Astrocyte (in vitro differentiated cells and primary cell): Measurements from ENCODE around the gene GPR15LG. TPM values are rescaled to one million over a fixed set of nuclear protein-coding genes. Genes with fewer than 3 reads are reported as not detected.

Experiments used
- DNase-seq: peaks from one replicate; pipeline ENCODE4 v3.0.0-alpha.2; 2010; ENCODE audit warnings: low read depth
- FAIRE-seq: peaks from 2 replicates; lab custom pipeline; 2011; peaks lifted over from hg19 to GRCh38; lab: Jason Lieb, UNC
- H2AFZ ChIP-seq: 2 replicates; pipeline ENCODE4 v1.6.0; 2012; ENCODE audit warnings: low read depth, low read length, inconsistent platforms
- H3K27ac ChIP-seq: 2 replicates; pipeline ENCODE4 v1.5.1; 2011; ENCODE audit warnings: low read depth, low read length, inconsistent platforms
- H3K27me3 ChIP-seq: 2 replicates; pipeline ENCODE4 v1.6.0; 2011; ENCODE audit warnings: low read length, inconsistent platforms; ENCODE audit not compliant: insufficient read depth
- H3K36me3 ChIP-seq: 2 replicates; pipeline ENCODE4 v1.5.1; 2011; ENCODE audit warnings: low read length, inconsistent platforms; ENCODE audit not compliant: insufficient read depth
- H3K4me1 ChIP-seq: 2 replicates; pipeline ENCODE4 v1.5.1; 2011; ENCODE audit warnings: low read length, inconsistent platforms; ENCODE audit not compliant: insufficient read depth
- H3K4me2 ChIP-seq: 2 replicates; pipeline ENCODE4 v1.6.0; 2012; ENCODE audit warnings: low read length, inconsistent platforms
- H3K4me3 ChIP-seq: 2 replicates; pipeline ENCODE4 v1.5.1; 2011; ENCODE audit warnings: low read depth, mild to moderate bottlenecking, low read length, inconsistent platforms; ENCODE audit not compliant: insufficient read depth
- H3K79me2 ChIP-seq: 2 replicates; pipeline ENCODE4 v1.6.0; 2012; ENCODE audit warnings: mild to moderate bottlenecking, low read length, inconsistent platforms; ENCODE audit not compliant: insufficient read depth
- H3K9ac ChIP-seq: 2 replicates; pipeline ENCODE4 v1.6.0; 2012; ENCODE audit warnings: mild to moderate bottlenecking, low read length, inconsistent platforms
- H3K9me3 ChIP-seq: 2 replicates; pipeline ENCODE4 v1.5.1; 2012; ENCODE audit warnings: low read depth, mild to moderate bottlenecking, low read length, inconsistent platforms; ENCODE audit not compliant: insufficient read depth
- H4K20me1 ChIP-seq: 2 replicates; pipeline ENCODE4 v1.6.0; 2012; ENCODE audit warnings: low read length, inconsistent platforms; ENCODE audit not compliant: insufficient read depth
- H3K27ac Mint-ChIP-seq: one replicate; pipeline ENCODE4 v1.8.0; 2021; ENCODE audit warnings: mild to moderate bottlenecking, mixed read lengths; ENCODE audit not compliant: unreplicated experiment
- H3K27me3 Mint-ChIP-seq: one replicate; pipeline ENCODE4 v1.8.0; 2021; ENCODE audit warnings: low read depth, mixed read lengths; ENCODE audit not compliant: unreplicated experiment
- H3K36me3 Mint-ChIP-seq: one replicate; pipeline ENCODE4 v1.8.0; 2021; ENCODE audit warnings: low read depth, mixed read lengths; ENCODE audit not compliant: unreplicated experiment
- H3K4me1 Mint-ChIP-seq: one replicate; pipeline ENCODE4 v1.8.0; 2021; ENCODE audit warnings: low read depth, mixed read lengths; ENCODE audit not compliant: unreplicated experiment
- H3K4me3 Mint-ChIP-seq: one replicate; pipeline ENCODE4 v1.8.0; 2021; ENCODE audit warnings: mild to moderate bottlenecking, moderate library complexity, mixed read lengths; ENCODE audit not compliant: unreplicated experiment
- H3K9me3 Mint-ChIP-seq: one replicate; pipeline ENCODE4 v1.8.0; 2021; ENCODE audit warnings: mild to moderate bottlenecking, mixed read lengths; ENCODE audit not compliant: unreplicated experiment
- CTCF ChIP-seq: IDR thresholded peaks from 2 replicates; pipeline ENCODE4 v1.5.1; 2011; ENCODE audit warnings: low read depth, mild to moderate bottlenecking, inconsistent platforms, low read length, moderate library complexity; ENCODE audit not compliant: insufficient read depth
- EZH2 ChIP-seq: IDR thresholded peaks from 2 replicates; pipeline ENCODE4 v1.6.1; 2012; ENCODE audit warnings: mild to moderate bottlenecking, low read length, inconsistent platforms; ENCODE audit not compliant: insufficient read depth
- total RNA-seq: library from RNA; stranded (reverse); gene quantifications from 2 replicates; pipeline ENCODE4 v1.2.1, GENCODE V29; 2021

GPR15LG gene
- total RNA-seq, 1 donor from 2014 or later, result not detected

GRCh38 chr10:84195044-84195830 lies 21.6 kb downstream of the GPR15LG start:
- Histone ChIP-seq H3K27ac (no peak overlapping the region), H3K4me2 (peak overlapping the region; percentile 80), H2AFZ (no peak overlapping the region), H3K36me3 (no peaks in the 10 kb centered on the region), H3K27me3 (peaks cover 26% of the 10 kb centered on the region), H3K9me3 (no peaks in the 10 kb centered on the region), H3K4me1 (no peaks in the 10 kb centered on the region), H3K4me3 (no peak overlapping the region), H3K79me2 (no peaks in the 10 kb centered on the region), H3K9ac (no peak overlapping the region), H4K20me1 (no peaks in the 10 kb centered on the region)
- H3K27ac Mint-ChIP-seq, result no peak overlapping the region
- no peaks in the 10 kb centered on the region for H3K9me3 Mint-ChIP-seq
- DNase-seq, result no peak
- H3K4me3 Mint-ChIP-seq, result peak overlapping the region; percentile 27
- H3K36me3 Mint-ChIP-seq, result peaks cover 3% of the 10 kb centered on the region
- FAIRE-seq, result no peak
- TF ChIP-seq CTCF (no peak), EZH2 (no peak)
- no peaks in the 10 kb centered on the region for H3K4me1 Mint-ChIP-seq
- H3K27me3 Mint-ChIP-seq, result peaks cover 79% of the 10 kb centered on the region

GRCh38 chr10:84196083-84196482 lies 22.5 kb downstream of the GPR15LG start:
- Histone ChIP-seq H3K4me3 (no peak overlapping the region), H3K27me3 (peaks cover 26% of the 10 kb centered on the region), H2AFZ (no peak overlapping the region), H3K9ac (no peak overlapping the region), H3K27ac (no peak overlapping the region), H3K4me2 (no peak overlapping the region), H3K9me3 (no peaks in the 10 kb centered on the region), H3K4me1 (no peaks in the 10 kb centered on the region), H3K79me2 (no peaks in the 10 kb centered on the region), H3K36me3 (no peaks in the 10 kb centered on the region), H4K20me1 (no peaks in the 10 kb centered on the region)
- DNase-seq (no peak), FAIRE-seq (no peak)
- Mint-ChIP-seq H3K27me3 (peaks cover 82% of the 10 kb centered on the region), H3K4me1 (no peaks in the 10 kb centered on the region), H3K4me3 (no peak overlapping the region), H3K36me3 (peaks cover 3% of the 10 kb centered on the region), H3K9me3 (no peaks in the 10 kb centered on the region), H3K27ac (no peak overlapping the region)
- TF ChIP-seq CTCF (no peak), EZH2 (no peak)

- Histone ChIP-seq H3K27me3 (peaks cover 26% of the 10 kb centered on the region), H3K27ac (no peak overlapping the region), H3K4me2 (no peak overlapping the region), H2AFZ (no peak overlapping the region), H3K4me1 (no peaks in the 10 kb centered on the region), H3K4me3 (no peak overlapping the region), H3K9me3 (no peaks in the 10 kb centered on the region), H4K20me1 (no peaks in the 10 kb centered on the region), H3K9ac (no peak overlapping the region), H3K36me3 (no peaks in the 10 kb centered on the region), H3K79me2 (no peaks in the 10 kb centered on the region)
- Mint-ChIP-seq H3K36me3 (peaks cover 3% of the 10 kb centered on the region), H3K4me1 (no peaks in the 10 kb centered on the region), H3K4me3 (no peak overlapping the region), H3K27me3 (peaks cover 74% of the 10 kb centered on the region), H3K27ac (peak overlapping the region; percentile 66), H3K9me3 (no peaks in the 10 kb centered on the region)
- no peak for DNase-seq
- TF ChIP-seq EZH2 (no peak), CTCF (no peak)
- FAIRE-seq, result no peak
Observed at GRCh38 chr10:84196941-84197340, 23.3 kb downstream of the GPR15LG start.
